Liver (tissue), 9 donors: ENCODE measurements around the gene SATB2. TPM values are rescaled to one million over a fixed set of nuclear protein-coding genes. Genes with fewer than 3 reads are reported as not detected.

Source experiments
- DNase-seq: peaks from one replicate; pipeline ENCODE4 v3.0.0-alpha.2; 2017; ENCODE audit warnings: low spot score
- H3K27ac ChIP-seq, 2 donors: one replicate each; pipeline ENCODE4 v1.7.0; 2013; ENCODE audit warnings: inconsistent platforms in 2 of 2, low read length in 2 of 2, control low read depth in 1 of 2, low read depth in 1 of 2, mild to moderate bottlenecking in 1 of 2
- H3K27me3 ChIP-seq, 4 donors: one replicate each; pipeline versions ENCODE4 v1.6.1 to v1.7.0; 2013; ENCODE audit warnings: low read length in 3 of 4, inconsistent platforms in 1 of 4, mild to moderate bottlenecking in 1 of 4, moderate library complexity in 1 of 4; ENCODE audit not compliant: control insufficient read depth in 4 of 4, insufficient read depth in 4 of 4
- H3K36me3 ChIP-seq, 4 donors: one replicate each; pipeline versions ENCODE4 v1.6.1 to v1.7.0; 2013; ENCODE audit warnings: low read length in 3 of 4, mild to moderate bottlenecking in 3 of 4, low read depth in 1 of 4, moderate library complexity in 1 of 4; ENCODE audit not compliant: control insufficient read depth in 4 of 4, insufficient read depth in 3 of 4
- H3K4me1 ChIP-seq, 4 donors: one replicate each; pipeline versions ENCODE4 v1.6.1 to v1.7.0; 2013; ENCODE audit warnings: low read length in 3 of 4, mild to moderate bottlenecking in 3 of 4, moderate library complexity in 1 of 4; ENCODE audit not compliant: control insufficient read depth in 4 of 4, insufficient read depth in 4 of 4
- H3K4me3 ChIP-seq, 3 donors: one replicate each; pipeline versions ENCODE4 v1.6.1 to v1.7.0; 2013; ENCODE audit warnings: low read length in 3 of 3, control low read depth in 1 of 3, low read depth in 1 of 3, mild to moderate bottlenecking in 1 of 3
- H3K9ac ChIP-seq, 2 donors: one replicate each; pipeline ENCODE4 v1.7.0; 2013; ENCODE audit warnings: low read length in 2 of 2, mild to moderate bottlenecking in 2 of 2, moderate library complexity in 2 of 2, control low read depth in 1 of 2, low read depth in 1 of 2
- H3K9me3 ChIP-seq, 4 donors: one replicate each; pipeline versions ENCODE4 v1.6.1 to v1.7.0; 2013; ENCODE audit warnings: low read length in 3 of 4; ENCODE audit not compliant: control insufficient read depth in 4 of 4
- ATF3 ChIP-seq: IDR thresholded peaks from 2 replicates; pipeline ENCODE4 v1.6.1; 2016; ENCODE audit warnings: antibody characterized with exemption
- CTCF ChIP-seq: fragments of 150-350 bp; IDR thresholded peaks from 2 replicates; pipeline ENCODE4 v1.5.1; 2017; ENCODE audit warnings: improper control_type of control experiment, low read depth, low read length; ENCODE audit not compliant: missing input control
- EGR1 ChIP-seq, 2 donors: IDR thresholded peaks; 2 replicates each; pipeline ENCODE4 v1.6.1; 2016 to 2018; ENCODE audit warnings: antibody characterized with exemption in 2 of 2, low read depth in 2 of 2
- FOXA1 ChIP-seq: IDR thresholded peaks from 2 replicates; pipeline ENCODE4 v1.6.1; 2016; ENCODE audit warnings: antibody characterized with exemption
- FOXA2 ChIP-seq: IDR thresholded peaks from 2 replicates; pipeline ENCODE4 v1.6.1; 2016; ENCODE audit warnings: antibody characterized with exemption
- GABPA ChIP-seq, 2 donors: IDR thresholded peaks in 1 of 2; conservative IDR thresholded peaks in 1 of 2; 2 replicates each; pipeline ENCODE4 v1.6.1; 2016; ENCODE audit warnings: antibody characterized with exemption in 2 of 2, mild to moderate bottlenecking in 1 of 2, moderate library complexity in 1 of 2
- HNF4G ChIP-seq: IDR thresholded peaks from 2 replicates; pipeline ENCODE4 v1.6.1; 2016; ENCODE audit warnings: antibody characterized with exemption
- JUND ChIP-seq, 2 donors: IDR thresholded peaks; 2 replicates each; pipeline ENCODE4 v1.6.1; 2016; ENCODE audit warnings: antibody characterized with exemption in 2 of 2
- MAX ChIP-seq: IDR thresholded peaks from 2 replicates; pipeline ENCODE4 v1.6.1; 2016; ENCODE audit warnings: antibody characterized with exemption
- NR2F2 ChIP-seq: IDR thresholded peaks from 2 replicates; pipeline ENCODE4 v1.6.1; 2016; ENCODE audit warnings: antibody characterized with exemption
- RAD21 ChIP-seq, 2 donors: IDR thresholded peaks; 2 replicates each; pipeline ENCODE4 v1.6.1; 2016; ENCODE audit warnings: antibody characterized with exemption in 2 of 2, mild to moderate bottlenecking in 2 of 2
- REST ChIP-seq: IDR thresholded peaks from 2 replicates; pipeline ENCODE4 v1.6.1; 2016; ENCODE audit warnings: antibody characterized with exemption, mild to moderate bottlenecking
- RXRA ChIP-seq, 2 donors: IDR thresholded peaks; 2 replicates each; pipeline ENCODE4 v1.6.1; 2017 to 2018; ENCODE audit warnings: antibody characterized with exemption in 2 of 2, mild to moderate bottlenecking in 1 of 2
- SP1 ChIP-seq: IDR thresholded peaks from 2 replicates; pipeline ENCODE4 v1.6.1; 2018; ENCODE audit warnings: antibody characterized with exemption, mild to moderate bottlenecking
- TAF1 ChIP-seq: conservative IDR thresholded peaks from 2 replicates; pipeline ENCODE4 v1.6.1; 2016; ENCODE audit warnings: antibody characterized with exemption, mild to moderate bottlenecking
- YY1 ChIP-seq: IDR thresholded peaks from 2 replicates; pipeline ENCODE4 v1.6.1; 2016; ENCODE audit warnings: antibody characterized with exemption, mild to moderate bottlenecking
- ZBTB33 ChIP-seq: IDR thresholded peaks from 2 replicates; pipeline ENCODE4 v1.6.1; 2016; ENCODE audit warnings: antibody characterized with exemption
- WGBS: extraction: QIAGEN DNeasy Blood & Tissue Kit; methylation state at CpG from one replicate; pipeline ENCODE4 v1.1.7; 2013; 5-methylcytosine and 5-hydroxymethylcytosine counted together
- polyA plus RNA-seq, 2 donors: library from polyadenylated mRNA; stranded (reverse) in 1 of 2; unstranded in 1 of 2; fragments of 200-250 nt in 1 of 2; fragments of >200 nt in 1 of 2; fragmentation: Nextera tagmentation in 1 of 2; extraction: Ambion mirVana in 1 of 2; gene quantifications; one replicate each; pipeline versions ENCODE4 v1.2.1 to v1.2.3, GENCODE V29; 2013 to 2015
- total RNA-seq, 2 donors: library from RNA; depleted of rRNA; stranded (reverse); fragments of >200 nt; gene quantifications; one replicate each; pipeline ENCODE4 v1.2.3, GENCODE V29; 2014
- donor health status: healthy.
- donor health status: healthy.
- donor health status: healthy.
- donor health status: healthy.
- donor health status: healthy.

The SATB2 gene
- total and polyA plus RNA-seq, 4 donors, result 0.19 to 2.3 (median 0.91) TPM

GRCh38 chr2:199382091-199382490 is 75.6 kb downstream of the SATB2 start:
- Histone ChIP-seq H3K36me3 (no peaks in the 10 kb centered on the region), H3K27me3 (no peaks in the 10 kb centered on the region), H3K4me3 (no peak overlapping the region), H3K9me3 (no peaks in the 10 kb centered on the region), H3K4me1 (no peaks in the 10 kb centered on the region), H3K27ac (no peak overlapping the region), H3K9ac (no peak overlapping the region)
- DNase-seq, result no peak
- TF ChIP-seq RXRA (IDR thresholded peaks at IDR 0.05) (no peak), YY1 (no peak), ZBTB33 (no peak), NR2F2 (no peak), FOXA1 (no peak), TAF1 (no peak)
- WGBS, result 57% methylated on average over 6 of the region's 6 CpGs

- no peak for TF ChIP-seq EGR1 (IDR thresholded peaks at IDR 0.05; ENCODE audit: low read depth in 2 of 2)
- no peak for TF ChIP-seq NR2F2
- no peak for TF ChIP-seq REST
- no peak for TF ChIP-seq JUND (IDR thresholded peaks at IDR 0.05)
- no peak for TF ChIP-seq YY1
- TF ChIP-seq TAF1, result no peak
- TF ChIP-seq ZBTB33, result no peak
- TF ChIP-seq HNF4G, result no peak
- TF ChIP-seq MAX, result no peak
- TF ChIP-seq GABPA (IDR thresholded peaks at IDR 0.05 in 1 of 2, conservative IDR thresholded peaks at IDR 0.05 in 1 of 2), result no peak
- TF ChIP-seq FOXA2, result no peak
- TF ChIP-seq CTCF, result no peak
- TF ChIP-seq RAD21 (IDR thresholded peaks at IDR 0.05), result no peak
- TF ChIP-seq SP1, result no peak
- TF ChIP-seq ATF3, result no peak
- Histone ChIP-seq H3K36me3 (no peaks in the 10 kb centered on the region), H3K4me3 (no peak overlapping the region), H3K9ac (no peak overlapping the region), H3K27me3 (no peaks in the 10 kb centered on the region), H3K27ac (no peak overlapping the region), H3K4me1 (no peaks in the 10 kb centered on the region), H3K9me3 (no peaks in the 10 kb centered on the region)
- DNase-seq, result no peak
- 80% methylated on average over 6 of the region's 6 CpGs for WGBS
Measured at GRCh38 chr2:199381531-199381930, 76.2 kb downstream of the SATB2 start.
